HG03196 (cell line): Measurements from ENCODE around the gene EPHB6.

Source experiments
- ATAC-seq: cut with Tn5 transposase; IDR thresholded peaks from one replicate; pipeline ENCODE4 v1.9.1; 2021; ENCODE audit not compliant: unreplicated experiment

The EPHB6 gene

GRCh38 chr7:142832417-142832816, 22.5 kb upstream of the EPHB6 start:
- ATAC-seq = no peak

GRCh38 chr7:142833174-142834048, 21.5 kb upstream of the EPHB6 start:
- ATAC-seq = peak; percentile 90

DNA sequence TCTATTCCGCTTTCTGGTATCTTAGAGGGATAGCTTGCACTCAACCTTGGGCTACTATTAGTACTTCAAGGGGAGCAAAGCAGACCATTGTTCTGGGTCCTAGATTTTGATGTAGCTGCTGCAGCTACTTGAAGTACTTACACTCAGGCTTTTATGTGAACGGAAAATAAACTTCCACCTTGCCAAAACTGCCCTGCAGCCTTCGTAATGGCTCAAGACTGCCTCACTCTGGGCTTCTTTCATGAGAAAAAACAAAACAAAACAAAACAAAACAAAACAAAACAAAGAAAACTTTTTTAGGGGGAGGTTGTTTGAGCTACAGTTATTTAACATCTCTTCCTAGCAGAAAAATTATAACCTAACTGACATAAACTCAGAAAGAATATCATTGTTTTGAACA, 19.4 kb upstream of the EPHB6 start:
- no peak for ATAC-seq

GRCh38 chr7:142836426-142836825, 18.4 kb upstream of the EPHB6 start:
- no peak for ATAC-seq

- ATAC-seq = no peak
Measured at GRCh38 chr7:142838461-142839213, 16.2 kb upstream of the EPHB6 start.

- no peak for ATAC-seq
Measured at GRCh38 chr7:142842251-142842766, 12.6 kb upstream of the EPHB6 start.

- no peak for ATAC-seq
Measured at GRCh38 chr7:142847353-142847752, 7.5 kb upstream of the EPHB6 start.

DNA sequence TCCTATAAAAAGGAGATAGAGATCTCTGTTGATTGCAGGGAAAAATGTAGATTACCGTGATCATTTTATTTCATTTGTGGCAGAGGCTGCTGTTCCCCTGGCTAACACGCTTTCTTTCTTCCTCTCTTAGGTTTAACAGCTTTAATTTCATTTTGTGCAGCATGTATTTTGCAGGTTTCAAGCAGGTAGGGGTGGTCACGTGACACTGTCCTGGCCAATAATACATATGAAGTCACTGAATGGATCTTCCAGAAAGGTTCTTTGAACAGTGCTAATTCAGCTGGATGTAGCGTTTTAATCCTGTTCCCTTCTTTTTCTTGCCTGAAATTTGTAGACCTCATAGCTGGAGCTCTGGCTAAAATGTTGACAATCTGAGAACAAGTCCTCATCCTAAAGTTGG, 3.6 kb upstream of the EPHB6 start:
- ATAC-seq = no peak

GRCh38 chr7:142851919-142852318, 3.0 kb upstream of the EPHB6 start:
- no peak for ATAC-seq

GRCh38 chr7:142853739-142854371, 1.0 kb upstream of the EPHB6 start:
- peak; percentile 87 for ATAC-seq

- no peak for ATAC-seq
Measured at GRCh38 chr7:142855114-142855743, 353 bp downstream of the EPHB6 start.

GRCh38 chr7:142855756-142856564, 1.1 kb downstream of the EPHB6 start:
- no peak for ATAC-seq

DNA sequence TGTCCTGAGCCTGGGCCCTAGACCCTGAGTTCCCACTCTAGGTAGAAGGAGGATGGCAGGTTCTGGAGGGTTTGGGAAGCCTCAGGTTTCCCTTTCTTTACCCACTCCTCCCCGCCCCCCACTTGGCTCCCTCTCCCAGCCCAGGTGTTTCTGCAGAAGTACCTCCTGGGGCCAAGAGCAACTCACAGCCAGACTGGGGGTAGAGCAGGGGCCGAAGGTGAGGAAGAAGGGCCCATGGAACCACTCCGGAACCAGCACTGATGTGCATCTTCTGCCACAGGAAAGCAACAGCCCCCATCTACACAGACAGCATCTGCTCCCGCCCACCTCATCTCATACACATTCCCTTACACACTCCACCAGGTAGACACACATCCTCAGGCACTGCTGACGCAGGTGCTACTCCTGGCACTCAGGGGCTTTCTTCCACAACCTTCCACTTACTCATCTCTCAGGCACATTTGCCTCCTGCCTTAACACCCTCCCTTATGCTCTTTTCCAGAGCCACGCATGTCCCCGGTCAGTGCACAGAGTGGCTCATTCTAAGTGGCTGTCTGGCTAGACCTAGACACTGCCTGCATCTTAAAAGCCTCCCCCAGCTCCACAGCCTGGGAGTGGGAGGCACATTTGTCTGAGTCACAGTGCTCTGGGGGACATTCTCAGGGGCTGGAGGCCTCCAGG, 1.8 kb downstream of the EPHB6 start:
- ATAC-seq = no peak

- ATAC-seq = no peak
Measured at GRCh38 chr7:142857625-142858024, 2.7 kb downstream of the EPHB6 start.

- no peak for ATAC-seq
Measured at GRCh38 chr7:142859411-142859810, 4.5 kb downstream of the EPHB6 start.

DNA sequence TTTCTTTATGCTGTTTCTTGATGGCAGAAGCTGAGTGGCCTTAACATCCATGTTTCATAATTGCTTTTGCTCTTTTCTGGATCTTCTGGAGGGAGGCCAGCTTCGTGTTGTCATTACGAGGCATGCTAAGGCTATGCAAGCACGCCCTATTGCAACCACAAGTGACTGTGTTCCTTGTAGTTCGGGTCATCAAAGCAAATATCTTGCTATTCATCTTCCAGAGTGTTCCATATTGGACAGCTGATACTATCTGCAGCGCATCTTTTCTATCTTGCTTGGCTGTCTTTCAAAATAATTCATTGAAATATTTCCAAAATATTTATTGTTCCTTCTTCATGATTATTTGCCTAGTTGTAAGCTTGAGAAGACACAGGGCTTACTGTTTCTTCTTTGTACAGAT, 5.0 kb downstream of the EPHB6 start:
- ATAC-seq = no peak

DNA sequence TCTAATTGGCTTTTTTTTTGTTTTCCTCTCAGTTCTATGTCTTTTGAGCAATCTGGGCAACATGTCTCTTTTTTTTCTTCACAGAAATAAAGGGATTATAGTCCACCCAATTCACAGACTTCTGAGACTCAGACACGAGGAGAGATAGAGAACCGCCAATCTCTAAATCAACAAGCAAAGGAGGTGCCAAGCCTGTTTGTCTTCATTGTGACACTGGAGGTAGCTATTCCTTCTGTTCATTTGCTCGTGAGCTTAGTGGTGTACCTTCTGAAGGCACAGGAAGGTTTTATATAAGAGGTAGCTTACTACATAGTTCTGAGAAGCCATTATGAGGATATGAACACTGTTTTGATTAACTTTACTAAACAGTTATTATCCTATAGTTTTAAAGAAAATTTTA, 6.1 kb downstream of the EPHB6 start:
- no peak for ATAC-seq

DNA sequence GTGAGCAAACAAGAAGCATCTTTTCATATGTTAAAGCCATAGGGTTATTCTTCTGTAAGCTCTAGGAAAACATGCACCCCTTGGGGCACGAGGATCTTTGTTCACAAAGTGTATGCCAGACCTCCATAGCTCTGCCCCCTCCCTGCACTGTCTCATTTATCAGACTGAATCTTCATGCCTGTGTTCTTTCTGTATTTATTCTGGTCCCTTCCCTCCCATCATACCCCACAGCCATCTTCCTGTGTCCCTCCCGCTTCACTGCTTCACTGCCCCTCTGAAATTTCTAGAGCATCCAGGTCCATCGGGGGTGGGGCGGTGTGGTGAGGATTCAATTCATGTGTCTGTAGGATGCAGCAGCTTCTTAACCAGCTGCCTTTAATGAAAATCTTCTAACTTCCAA, 7.5 kb downstream of the EPHB6 start:
- no peak for ATAC-seq

DNA sequence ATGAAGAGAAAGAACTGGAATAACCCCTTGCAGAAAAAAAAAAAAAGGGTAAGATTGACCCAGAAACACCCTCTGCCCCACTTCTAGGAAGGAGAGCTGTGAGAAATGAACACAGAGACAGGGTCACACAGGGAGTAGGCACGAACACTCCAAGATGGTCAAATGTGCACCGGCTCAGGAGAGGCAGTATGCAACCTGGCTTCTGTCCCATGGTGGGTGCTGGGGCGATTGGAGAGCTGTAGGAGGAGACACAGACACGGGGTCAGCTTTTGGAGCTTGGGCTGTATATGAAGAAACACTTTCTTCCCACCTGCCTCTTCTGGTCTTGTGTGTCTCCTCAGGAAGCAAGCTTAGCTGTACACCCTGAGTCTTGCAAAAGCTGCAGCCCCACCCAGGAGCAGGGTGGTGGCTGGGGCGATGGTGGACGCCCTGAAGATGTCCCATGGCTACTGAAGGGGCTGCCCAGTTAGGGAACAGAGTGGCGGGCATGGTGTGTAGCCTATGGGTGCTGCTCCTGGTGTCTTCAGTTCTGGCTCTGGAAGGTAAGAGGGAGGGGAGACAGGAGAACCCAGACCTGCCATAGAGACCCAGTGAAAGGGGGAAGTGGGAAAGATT, 8.0 kb downstream of the EPHB6 start:
- ATAC-seq = no peak
